Stomach (tissue), 9 donors: ENCODE results near the gene NDUFS5. TPM values are rescaled to one million over a fixed set of nuclear protein-coding genes. Genes with fewer than 3 reads are reported as not detected.

Experiments
- DNase-seq, 2 donors: peaks; one replicate each; pipeline versions ENCODE4 v3.0.0 to v3.0.0-alpha.2; 2013 to 2019
- H3K27ac ChIP-seq, 5 donors: fragments of 200-600 bp in 4 of 5; sonication (generic) in 4 of 5; one replicate each; pipeline ENCODE4 v1.5.1; 2013 to 2019; ENCODE audit warnings: mild to moderate bottlenecking in 1 of 5, moderate library complexity in 1 of 5
- H3K27me3 ChIP-seq, 3 donors: fragments of 200-600 bp; sonication (generic); one replicate each; pipeline ENCODE4 v1.5.1; 2017 to 2019; ENCODE audit warnings: mixed run types in 1 of 3
- H3K36me3 ChIP-seq, 4 donors: fragments of 200-600 bp; sonication (generic); 1 replicate in 3 of 4; 2 replicates in 1 of 4; pipeline ENCODE4 v1.5.1; 2016 to 2019
- H3K4me1 ChIP-seq, 4 donors: fragments of 200-600 bp; sonication (generic); one replicate each; pipeline ENCODE4 v1.5.1; 2016 to 2019
- H3K4me3 ChIP-seq, 4 donors: fragments of 200-600 bp; sonication (generic) in 3 of 4; one replicate each; pipeline ENCODE4 v1.5.1; 2016 to 2019; ENCODE audit warnings: mild to moderate bottlenecking in 1 of 4
- H3K9me3 ChIP-seq, 4 donors: fragments of 200-600 bp; sonication (generic); one replicate each; pipeline ENCODE4 v1.5.1; 2016 to 2019
- EP300 ChIP-seq: sonication (generic); formaldehyde crosslinking; IDR thresholded peaks from one replicate; pipeline ENCODE4 v1.6.1; 2017; ENCODE audit warnings: antibody characterized with exemption
- POLR2A ChIP-seq, 4 donors: fragments of 450-650 bp; IDR thresholded peaks; one replicate each; pipeline ENCODE4 v1.6.1; 2016; ENCODE audit warnings: antibody characterized with exemption in 4 of 4, control low read depth in 2 of 4, mild to moderate bottlenecking in 1 of 4, moderate library complexity in 1 of 4
- POLR2AphosphoS5 ChIP-seq, 3 donors: sonication (generic); formaldehyde crosslinking; IDR thresholded peaks; one replicate each; pipeline ENCODE4 v1.6.1; 2016; ENCODE audit warnings: antibody characterized with exemption in 3 of 3
- WGBS, 5 donors: extraction: QIAGEN DNeasy Blood & Tissue Kit in 3 of 5; methylation state at CpG; one replicate each; pipeline versions ENCODE4 v1.1.5 to v1.1.7; 2013 to 2018; 5-methylcytosine and 5-hydroxymethylcytosine counted together
- intact Hi-C: fragments of 100-400 bp; cut with DNase I; formaldehyde crosslinking; loops from one replicate; pipeline ENCODE4 v1.15.1; 2023; ENCODE audit warnings: low total_unique reads
- polyA plus RNA-seq, 3 donors: library from polyadenylated mRNA; stranded (reverse); fragments of 200-250 nt; gene quantifications; one replicate each; pipeline ENCODE4 v1.2.3, GENCODE V29; 2013
- total RNA-seq, 5 donors: library from RNA; depleted of rRNA; stranded (reverse); fragments of >200 nt; gene quantifications; one replicate each; pipeline versions ENCODE4 v1.1.0 to v1.2.3, GENCODE V29; 2014 to 2016
- TF ChIP-seq, protein P1 (sequence below), 7 experiments: fragments of 450-650 bp in 4 of 7; fragments of 200-600 bp in 3 of 7; sonication (generic) in 3 of 7; IDR thresholded peaks; one replicate each; pipeline ENCODE4 v1.5.1; 2016 to 2019; ENCODE audit warnings: antibody characterized with exemption in 7 of 7, control low read depth in 2 of 7, mild to moderate bottlenecking in 1 of 7
- donor health status: healthy with polysubstance abuse.
- donor health status: Bipolar disorder and iron deficiency.
- donor health status: healthy.

Gene NDUFS5
- total and polyA plus RNA-seq, 8 donors: 104 to 829 (median 330) TPM

DNA sequence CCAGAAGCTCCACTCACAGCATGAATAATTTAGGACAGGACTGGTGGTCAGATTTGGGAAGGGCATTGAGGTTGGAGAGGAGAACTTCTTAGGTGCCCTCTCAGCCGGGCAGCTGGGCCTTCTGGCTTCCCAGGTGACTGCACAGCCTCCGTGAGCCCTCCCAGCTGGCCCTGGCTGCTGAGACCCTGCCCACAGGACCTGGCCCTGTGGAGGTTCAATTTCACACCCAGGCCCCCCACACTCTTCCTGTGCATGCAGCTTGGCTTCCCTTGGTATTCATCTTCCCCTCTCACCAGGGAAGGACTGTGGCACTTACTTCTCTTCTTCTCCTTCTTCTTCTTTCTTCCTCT is 50.6 kb downstream of the NDUFS5 start:
- Histone ChIP-seq H3K36me3 (no peaks in the 10 kb centered on the region), H3K4me3 (no peak overlapping the region), H3K9me3 (no peaks in the 10 kb centered on the region), H3K27ac (peak overlapping the region in 3 of 5 donors; percentile 55 to 73 (median 68)), H3K27me3 (peaks cover 0 to 20% (median 13%) of the 10 kb centered on the region in 3 donors), H3K4me1 (peaks cover 11 to 24% (median 18%) of the 10 kb centered on the region in 4 donors)
- TF ChIP-seq EP300: no peak
- no peak for TF ChIP-seq POLR2A (IDR thresholded peaks at IDR 0.05)
- TF ChIP-seq, protein P1, sequence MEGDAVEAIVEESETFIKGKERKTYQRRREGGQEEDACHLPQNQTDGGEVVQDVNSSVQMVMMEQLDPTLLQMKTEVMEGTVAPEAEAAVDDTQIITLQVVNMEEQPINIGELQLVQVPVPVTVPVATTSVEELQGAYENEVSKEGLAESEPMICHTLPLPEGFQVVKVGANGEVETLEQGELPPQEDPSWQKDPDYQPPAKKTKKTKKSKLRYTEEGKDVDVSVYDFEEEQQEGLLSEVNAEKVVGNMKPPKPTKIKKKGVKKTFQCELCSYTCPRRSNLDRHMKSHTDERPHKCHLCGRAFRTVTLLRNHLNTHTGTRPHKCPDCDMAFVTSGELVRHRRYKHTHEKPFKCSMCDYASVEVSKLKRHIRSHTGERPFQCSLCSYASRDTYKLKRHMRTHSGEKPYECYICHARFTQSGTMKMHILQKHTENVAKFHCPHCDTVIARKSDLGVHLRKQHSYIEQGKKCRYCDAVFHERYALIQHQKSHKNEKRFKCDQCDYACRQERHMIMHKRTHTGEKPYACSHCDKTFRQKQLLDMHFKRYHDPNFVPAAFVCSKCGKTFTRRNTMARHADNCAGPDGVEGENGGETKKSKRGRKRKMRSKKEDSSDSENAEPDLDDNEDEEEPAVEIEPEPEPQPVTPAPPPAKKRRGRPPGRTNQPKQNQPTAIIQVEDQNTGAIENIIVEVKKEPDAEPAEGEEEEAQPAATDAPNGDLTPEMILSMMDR (IDR thresholded peaks at IDR 0.05): no peak
- TF ChIP-seq POLR2AphosphoS5 (IDR thresholded peaks at IDR 0.05): no peak
- no peak for DNase-seq
- intact Hi-C loops: no loop called here
- 73 to 86% (median 78%) methylated on average over 2 of the region's 2 CpGs for WGBS, 5 donors

- no peaks in the 10 kb centered on the region for H3K9me3 ChIP-seq
- H3K27me3 ChIP-seq: peaks cover 0 to 43% (median 25%) of the 10 kb centered on the region in 3 donors
- intact Hi-C loops: no loop called here
- 70 to 82% (median 71%) methylated on average over 12 of the region's 12 CpGs for WGBS, 5 donors
- H3K27ac ChIP-seq: peak overlapping the region in 2 of 5 donors; percentile 32 to 63
- H3K36me3 ChIP-seq: no peaks in the 10 kb centered on the region
- DNase-seq: no peak
- H3K4me1 ChIP-seq: peaks cover 16 to 32% (median 23%) of the 10 kb centered on the region in 4 donors
- TF ChIP-seq POLR2AphosphoS5 (IDR thresholded peaks at IDR 0.05) (no peak), POLR2A (IDR thresholded peaks at IDR 0.05) (no peak), EP300 (no peak)
- TF ChIP-seq, protein P1 (IDR thresholded peaks at IDR 0.05): no peak
- H3K4me3 ChIP-seq: peak overlapping the region in 3 of 4 donors; percentile 57 to 64 (median 59)
Measured at GRCh38 chr1:39080269-39080826, 54.2 kb downstream of the NDUFS5 start.

DNA sequence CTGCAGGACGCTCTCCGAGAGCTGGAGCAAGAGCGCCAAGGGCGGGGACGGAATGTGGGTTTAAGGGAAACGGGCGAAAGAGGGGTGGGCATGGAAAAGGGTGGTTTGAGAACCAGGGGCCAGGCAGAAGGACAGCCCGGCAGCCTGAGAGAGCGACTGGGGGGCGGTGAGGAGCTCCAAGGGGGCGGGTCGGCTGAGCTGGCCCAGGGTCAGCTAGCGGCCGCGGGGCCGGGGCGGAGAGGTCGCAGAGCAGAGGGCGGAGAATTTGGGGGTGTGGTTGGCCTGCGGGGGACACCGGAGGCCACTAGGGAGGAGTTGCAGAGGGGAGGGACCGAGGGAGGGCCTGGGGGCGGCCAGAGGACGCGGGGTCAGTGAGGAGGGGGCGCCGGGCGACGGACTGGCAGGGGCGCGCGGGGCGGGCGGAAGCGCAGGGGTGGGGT is 54.7 kb downstream of the NDUFS5 start:
- H3K4me1 ChIP-seq: peaks cover 16 to 32% (median 23%) of the 10 kb centered on the region in 4 donors
- H3K9me3 ChIP-seq: no peaks in the 10 kb centered on the region
- peaks cover 0 to 43% (median 25%) of the 10 kb centered on the region in 3 donors for H3K27me3 ChIP-seq
- no peaks in the 10 kb centered on the region for H3K36me3 ChIP-seq
- intact Hi-C loops: no loop called here
- 10 to 23% (median 13%) methylated on average over 15 to 35 of the region's 35 CpGs for whole genome bisulfite sequencing, 5 donors
- peak in 1 of 2 donors; percentile 72 for DNase-seq
- peak overlapping the region; percentile 57 to 72 (median 62) for H3K4me3 ChIP-seq
- H3K27ac ChIP-seq: peak overlapping the region in 3 of 5 donors; percentile 32 to 63 (median 41)
- no peak for TF ChIP-seq EP300

GRCh38 chr1:39081271-39082009 is 55.3 kb downstream of the NDUFS5 start:
- intact Hi-C loops: no loop called here
- TF ChIP-seq, protein P1 (IDR thresholded peaks at IDR 0.05): no peak
- 0 to 9% (median 1%) methylated on average over 4 to 89 of the region's 105 CpGs for WGBS, 5 donors
- H3K27ac ChIP-seq: peak overlapping the region in 2 of 5 donors; percentile 41 to 63
- peak overlapping the region; percentile 57 to 72 (median 62) for H3K4me3 ChIP-seq
- no peaks in the 10 kb centered on the region for H3K9me3 ChIP-seq
- peaks cover 16 to 32% (median 23%) of the 10 kb centered on the region in 4 donors for H3K4me1 ChIP-seq
- DNase-seq: peak in 1 of 2 donors; percentile 79
- H3K27me3 ChIP-seq: peaks cover 0 to 43% (median 25%) of the 10 kb centered on the region in 3 donors
- no peaks in the 10 kb centered on the region for H3K36me3 ChIP-seq
